OCI-LY7 (cell line): ENCODE results near the gene CELF1. TPM values are rescaled to one million over a fixed set of nuclear protein-coding genes. Genes with fewer than 3 reads are reported as not detected.

Experiments
- BruUV-seq: library from RNA; stranded (reverse); fragments of 400-500 nt; replicated peaks from 2 replicates; lab custom pipeline; 2021; lab: Mats Ljungman, UMichigan
- CTCF ChIA-PET: fragments of 300-600 bp; sonication (Branson Sonifier 250); formaldehyde crosslinking; loops from one replicate; lab custom pipeline; 2022; ENCODE audit warnings: antibody characterized with exemption; ENCODE audit not compliant: unreplicated experiment; lab: Charles Lee
- POLR2A ChIA-PET: fragments of 300-600 bp; sonication (Branson Sonifier 250); formaldehyde crosslinking; loops from one replicate; lab custom pipeline; 2022; ENCODE audit warnings: antibody characterized with exemption; lab: Charles Lee
- DNase-seq: peaks from one replicate; pipeline ENCODE4 v3.0.0-alpha.2; 2015; ENCODE audit warnings: low spot score
- H2AFZ ChIP-seq: fragments of 200-600 bp; sonication (generic), shearing (Covaris generic); 2 replicates; pipeline ENCODE4 v1.6.1; 2014; ENCODE audit warnings: mild to moderate bottlenecking, antibody characterized with exemption, low read length, moderate library complexity
- H3K27ac ChIP-seq: fragments of 200-600 bp; sonication (generic); 2 replicates; pipeline ENCODE4 v1.5.1; 2014; ENCODE audit warnings: mixed run types, low read depth, mild to moderate bottlenecking, moderate library complexity, low read length, inconsistent platforms; ENCODE audit not compliant: poor library complexity, severe bottlenecking
- H3K36me3 ChIP-seq: fragments of 200-600 bp; sonication (generic); 2 replicates; pipeline ENCODE4 v1.6.1; 2014; ENCODE audit warnings: mild to moderate bottlenecking, antibody characterized with exemption, low read length, moderate library complexity, mixed read lengths; ENCODE audit not compliant: insufficient read depth
- H3K4me1 ChIP-seq: fragments of 200-600 bp; sonication (generic); 2 replicates; pipeline ENCODE4 v1.5.1; 2014; ENCODE audit warnings: mild to moderate bottlenecking, low read length; ENCODE audit not compliant: insufficient read depth, poor library complexity, severe bottlenecking
- H3K4me2 ChIP-seq: fragments of 200-600 bp; sonication (generic); 2 replicates; pipeline ENCODE4 v1.6.1; 2014; ENCODE audit warnings: mild to moderate bottlenecking, low read length
- H3K4me3 ChIP-seq: fragments of 200-600 bp; sonication (generic); 2 replicates; pipeline ENCODE4 v1.5.1; 2014; ENCODE audit warnings: mild to moderate bottlenecking, low read depth, low read length; ENCODE audit not compliant: poor library complexity, severe bottlenecking
- H3K79me2 ChIP-seq: fragments of 200-600 bp; sonication (generic); 2 replicates; pipeline ENCODE4 v1.6.1; 2016; ENCODE audit warnings: low read depth, mild to moderate bottlenecking, low read length, moderate library complexity, mixed read lengths; ENCODE audit not compliant: insufficient read depth
- H3K9me2 ChIP-seq: fragments of 200-600 bp; sonication (generic); 2 replicates; pipeline ENCODE4 v1.6.1; 2016; ENCODE audit warnings: mild to moderate bottlenecking, low read length, mixed read lengths; ENCODE audit not compliant: insufficient read depth
- H3K9me3 ChIP-seq: fragments of 200-600 bp; sonication (generic); 2 replicates; pipeline ENCODE4 v1.6.1; 2014; ENCODE audit warnings: mild to moderate bottlenecking, mixed run types, low read length, mixed read lengths
- H4K20me1 ChIP-seq: fragments of 200-600 bp; sonication (generic); 2 replicates; pipeline ENCODE4 v1.6.1; 2014; ENCODE audit warnings: mild to moderate bottlenecking, antibody characterized with exemption, low read length, moderate library complexity, mixed read lengths; ENCODE audit not compliant: insufficient read depth
- CTCF ChIP-seq: fragments of 200-600 bp; sonication (generic); conservative IDR thresholded peaks from 2 replicates; pipeline ENCODE4 v1.5.1; 2014; ENCODE audit warnings: mild to moderate bottlenecking, antibody characterized with exemption, low read length, moderate library complexity, mixed read lengths
- EZH2phosphoT487 ChIP-seq: fragments of 200-600 bp; sonication (generic); IDR thresholded peaks from 2 replicates; pipeline ENCODE4 v1.6.1; 2018; ENCODE audit warnings: low read depth, borderline replicate concordance, mild to moderate bottlenecking, mixed run types, antibody characterized with exemption, low read length, moderate library complexity, mixed read lengths
- intact Hi-C: fragments of 100-400 bp; cut with micrococcal nuclease; formaldehyde crosslinking; loops from one replicate; pipeline ENCODE4 v1.10.0; 2022; ENCODE audit not compliant: unreplicated experiment
- total RNA-seq, 2 experiments: library from RNA; depleted of rRNA in 1 of 2; stranded (reverse); fragments of >200 nt in 1 of 2; shearing (Covaris generic) in 1 of 2; gene quantifications; 2 replicates each; pipeline ENCODE4 v1.2.3, GENCODE V29; 2014 to 2022

The CELF1 gene
- total RNA-seq, 2 experiments from 2014 or later, result 87.4 to 143 TPM

- Histone ChIP-seq H3K79me2 (no peaks in the 10 kb centered on the region), H3K4me1 (peaks cover 6% of the 10 kb centered on the region), H3K4me3 (no peak overlapping the region), H2AFZ (no peak overlapping the region), H3K9me3 (no peaks in the 10 kb centered on the region), H3K36me3 (no peaks in the 10 kb centered on the region), H3K27ac (no peak overlapping the region), H3K9me2 (no peaks in the 10 kb centered on the region), H4K20me1 (no peaks in the 10 kb centered on the region), H3K4me2 (no peak overlapping the region)
- ChIA-PET POLR2A (interaction anchor here (1.0 to 1.3 kb wide), 3 partner anchors 9 to 37 kb away, joined by 3 to 13 read pairs (median 4); partner anchors contain the start of genes KBTBD4 and NDUFS3), CTCF (no interaction called here)
- BruUV-seq, result no TSS peak
- TF ChIP-seq EZH2phosphoT487 (no peak), CTCF (no peak)
- intact Hi-C loops, result no loop called here
- DNase-seq, result no peak
Observed at GRCh38 chr11:47591764-47592163, 38.8 kb upstream of the CELF1 start.

GRCh38 chr11:47589977-47590861 is 37.3 kb upstream of the CELF1 start:
- TF ChIP-seq EZH2phosphoT487 (no peak), CTCF (no peak)
- H3K9me2 ChIP-seq, result no peaks in the 10 kb centered on the region
- H3K36me3 ChIP-seq, result peaks cover 12% of the 10 kb centered on the region
- ChIA-PET CTCF (no interaction called here), POLR2A (no interaction called here)
- no peak overlapping the region for H3K27ac ChIP-seq
- no peak overlapping the region for H2AFZ ChIP-seq
- H4K20me1 ChIP-seq, result no peaks in the 10 kb centered on the region
- intact Hi-C loops, result no loop called here
- H3K79me2 ChIP-seq, result no peaks in the 10 kb centered on the region
- H3K9me3 ChIP-seq, result no peaks in the 10 kb centered on the region
- no TSS peak for BruUV-seq
- no peak overlapping the region for H3K4me3 ChIP-seq
- no peak overlapping the region for H3K4me2 ChIP-seq
- DNase-seq, result no peak
- H3K4me1 ChIP-seq, result peaks cover 6% of the 10 kb centered on the region

GRCh38 chr11:47589584-47589976 is 36.6 kb upstream of the CELF1 start:
- Histone ChIP-seq H2AFZ (no peak overlapping the region), H3K79me2 (no peaks in the 10 kb centered on the region), H3K4me1 (peaks cover 6% of the 10 kb centered on the region), H3K9me2 (no peaks in the 10 kb centered on the region), H4K20me1 (no peaks in the 10 kb centered on the region), H3K36me3 (peaks cover 18% of the 10 kb centered on the region), H3K4me3 (no peak overlapping the region), H3K9me3 (no peaks in the 10 kb centered on the region), H3K27ac (no peak overlapping the region), H3K4me2 (no peak overlapping the region)
- ChIA-PET POLR2A (no interaction called here), CTCF (no interaction called here)
- TF ChIP-seq CTCF, result no peak
- intact Hi-C loops, result no loop called here
- BruUV-seq, result no TSS peak
- DNase-seq, result no peak
